HG03066 (cell line): ENCODE measurements around the gene AFF2.

Experiments
- ATAC-seq: cut with Tn5 transposase; IDR thresholded peaks from one replicate; pipeline ENCODE4 v1.9.1; 2021; ENCODE audit warnings: low read depth; ENCODE audit not compliant: unreplicated experiment

Gene AFF2

GRCh38 chrX:148577741-148578140, 77.3 kb downstream of the AFF2 start:
- no peak for ATAC-seq

- ATAC-seq: no peak
Measured at GRCh38 chrX:148580016-148580415, 79.6 kb downstream of the AFF2 start.

DNA sequence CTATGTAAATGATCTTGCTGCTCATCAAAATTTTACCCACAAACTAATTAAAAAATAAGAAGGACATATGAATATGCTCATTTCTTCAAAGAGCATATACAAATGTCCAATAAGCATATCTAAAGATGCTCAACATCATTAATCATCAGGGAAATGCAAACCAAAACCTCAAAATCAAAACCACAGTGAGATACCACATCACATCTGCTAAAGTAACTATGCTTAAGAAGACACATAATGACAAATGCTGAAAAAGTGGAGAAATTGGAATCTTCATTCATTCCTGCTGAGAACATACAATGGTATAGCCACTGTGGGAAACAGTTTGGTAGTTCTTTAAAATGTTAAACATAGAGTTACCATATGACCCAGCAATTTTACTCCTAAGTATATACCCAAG, 81.9 kb downstream of the AFF2 start:
- ATAC-seq: no peak

DNA sequence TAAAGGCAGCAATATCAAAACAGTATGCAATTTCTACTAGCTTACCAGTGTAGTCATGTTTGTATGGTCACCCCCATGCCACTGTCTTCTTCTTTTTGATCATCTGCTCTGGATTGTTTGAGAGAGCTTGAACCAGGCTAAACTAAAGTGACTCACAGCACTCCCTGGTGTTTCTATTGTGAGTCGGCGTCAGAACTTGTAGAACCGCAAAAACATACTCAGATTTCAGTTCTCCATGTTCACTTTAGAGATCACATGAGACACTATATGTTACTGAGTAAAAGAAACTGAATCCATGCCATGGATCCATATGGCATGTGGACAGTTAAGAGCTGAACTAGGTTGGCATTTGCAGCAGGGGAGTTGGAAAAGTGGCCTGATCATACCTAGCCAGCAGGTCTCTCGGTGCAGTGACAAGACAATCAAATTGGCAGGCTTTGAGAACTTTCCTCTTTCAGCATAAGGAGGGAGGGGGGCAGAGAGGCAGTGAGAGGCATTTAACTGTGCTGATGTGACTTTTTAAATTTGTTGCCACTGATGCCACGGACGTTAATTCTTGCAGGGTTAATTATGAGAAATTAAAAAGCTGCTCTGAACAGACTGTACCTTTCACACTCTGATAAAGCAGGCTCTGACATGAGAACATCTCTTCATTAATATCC, 88.4 kb downstream of the AFF2 start:
- ATAC-seq: no peak

GRCh38 chrX:148592595-148592994, 92.2 kb downstream of the AFF2 start:
- ATAC-seq: no peak

DNA sequence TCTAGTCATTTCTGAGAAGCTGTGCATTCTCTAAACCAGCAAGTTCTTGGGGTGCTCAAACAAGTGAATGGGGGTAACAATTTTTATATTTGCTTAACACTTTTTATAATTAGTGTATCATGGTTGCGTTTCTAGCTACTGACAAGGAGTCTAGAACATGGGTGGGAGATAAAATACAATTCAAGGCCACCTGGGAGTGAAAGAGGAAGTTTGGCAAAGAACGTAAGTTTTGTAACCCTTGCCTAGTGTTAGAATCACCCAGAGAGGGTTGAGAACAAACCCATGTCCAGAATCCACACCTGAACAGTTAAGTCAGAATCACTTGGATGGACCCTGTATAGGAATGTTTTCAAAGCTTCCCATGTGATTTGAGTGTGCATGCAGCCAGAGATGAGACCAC, 92.7 kb downstream of the AFF2 start:
- no peak for ATAC-seq

DNA sequence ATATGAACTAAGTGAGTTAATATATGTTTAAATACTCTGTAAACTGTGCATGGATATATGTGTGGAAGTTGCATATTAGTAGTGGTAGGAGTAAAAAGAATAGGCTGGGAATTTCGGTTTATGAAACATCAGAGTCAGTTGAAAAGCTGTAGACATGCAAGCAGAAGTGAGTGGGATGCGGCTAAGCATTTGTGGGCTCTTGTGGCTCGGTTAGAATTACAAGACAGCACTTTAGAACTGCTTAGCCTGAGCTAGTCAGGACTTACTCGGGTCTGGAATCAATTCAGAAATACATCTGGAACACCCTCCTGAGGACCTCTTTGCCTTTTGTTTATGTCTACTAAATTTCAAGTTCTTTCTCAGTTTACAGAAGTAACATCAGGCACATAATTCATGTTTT, 93.6 kb downstream of the AFF2 start:
- ATAC-seq: no peak

DNA sequence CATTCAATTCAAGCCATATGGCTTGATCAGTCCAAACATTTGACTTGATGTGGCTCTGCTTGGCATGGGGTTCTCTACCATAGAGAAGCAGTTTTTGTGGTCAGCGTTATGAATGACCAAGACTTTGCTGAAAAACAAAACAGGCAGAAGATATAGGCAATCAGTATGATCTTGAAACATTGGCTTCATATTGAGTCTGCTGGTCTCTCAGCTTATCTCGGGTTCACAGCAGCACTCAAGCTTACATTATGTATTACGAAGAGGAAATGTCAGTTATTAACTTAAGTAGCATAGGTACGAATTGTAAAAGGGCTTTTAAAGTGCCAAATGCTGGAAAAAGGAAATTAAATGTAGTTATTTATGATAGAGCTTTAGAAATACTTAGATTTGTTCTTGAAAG, 99.0 kb downstream of the AFF2 start:
- ATAC-seq: no peak

- no peak for ATAC-seq
Measured at GRCh38 chrX:148600131-148600530, 99.7 kb downstream of the AFF2 start.

- no peak for ATAC-seq
Measured at GRCh38 chrX:148600581-148600980, 100.2 kb downstream of the AFF2 start.

GRCh38 chrX:148601034-148601433, 100.6 kb downstream of the AFF2 start:
- no peak for ATAC-seq

GRCh38 chrX:148609515-148610327, 109.3 kb downstream of the AFF2 start:
- ATAC-seq: peak; percentile 75

DNA sequence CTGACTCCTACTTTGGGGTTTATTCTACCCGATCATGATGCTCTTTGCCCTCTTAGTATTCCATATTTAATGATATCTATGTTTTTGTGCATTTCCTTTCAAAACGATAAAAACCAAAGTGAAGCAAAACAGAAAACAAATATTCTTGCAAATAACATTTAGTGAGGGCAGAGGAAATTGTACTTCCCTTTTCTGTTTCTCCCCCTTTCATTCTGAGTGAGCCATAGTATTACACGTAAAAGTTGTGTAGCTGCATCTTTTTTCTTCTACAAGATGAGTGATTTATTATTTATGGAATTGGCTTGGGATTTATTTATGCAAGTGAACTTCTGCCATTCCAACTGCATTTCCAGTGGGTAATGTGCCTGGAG, 109.9 kb downstream of the AFF2 start:
- ATAC-seq: peak; percentile 58

- no peak for ATAC-seq
Measured at GRCh38 chrX:148611993-148612392, 111.6 kb downstream of the AFF2 start.

- ATAC-seq: no peak
Measured at GRCh38 chrX:148612431-148612830, 112.0 kb downstream of the AFF2 start.

DNA sequence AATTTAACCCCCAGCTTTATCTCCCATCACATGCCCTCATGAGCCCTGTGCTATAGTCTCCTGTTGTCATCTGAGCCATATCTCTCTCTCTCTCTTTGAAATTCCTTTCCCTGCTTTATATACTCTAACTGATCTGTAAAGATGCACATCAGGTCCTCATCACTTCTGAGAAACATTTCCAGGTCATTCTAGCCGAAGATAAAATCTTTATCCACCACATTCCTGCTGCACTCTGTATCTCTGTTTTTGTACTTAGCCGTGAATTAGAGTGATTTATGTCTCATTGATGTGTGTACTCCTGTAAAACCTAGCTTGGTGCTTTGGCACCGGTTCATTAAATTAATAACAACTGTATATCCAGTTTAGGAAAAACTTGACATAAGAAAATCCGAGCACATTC, 113.2 kb downstream of the AFF2 start:
- no peak for ATAC-seq

DNA sequence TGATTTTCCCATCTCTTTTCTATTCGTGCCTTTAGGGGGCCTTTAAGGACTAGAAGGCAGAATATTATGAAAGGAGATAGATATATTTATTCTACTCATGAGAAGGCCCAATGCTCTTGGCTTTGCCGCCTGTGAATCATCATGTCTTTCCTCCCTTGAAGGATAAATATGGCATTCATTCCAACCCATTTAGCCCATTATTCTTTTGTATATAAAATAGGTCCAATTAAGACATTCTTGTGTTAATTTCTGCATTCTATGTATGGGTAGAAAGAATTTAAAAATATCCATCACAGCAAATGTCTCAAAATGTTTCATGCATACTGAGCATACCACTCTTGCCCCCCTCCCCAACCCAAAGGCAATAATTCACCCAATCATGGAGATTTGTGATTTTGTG, 115.1 kb downstream of the AFF2 start:
- ATAC-seq: no peak

DNA sequence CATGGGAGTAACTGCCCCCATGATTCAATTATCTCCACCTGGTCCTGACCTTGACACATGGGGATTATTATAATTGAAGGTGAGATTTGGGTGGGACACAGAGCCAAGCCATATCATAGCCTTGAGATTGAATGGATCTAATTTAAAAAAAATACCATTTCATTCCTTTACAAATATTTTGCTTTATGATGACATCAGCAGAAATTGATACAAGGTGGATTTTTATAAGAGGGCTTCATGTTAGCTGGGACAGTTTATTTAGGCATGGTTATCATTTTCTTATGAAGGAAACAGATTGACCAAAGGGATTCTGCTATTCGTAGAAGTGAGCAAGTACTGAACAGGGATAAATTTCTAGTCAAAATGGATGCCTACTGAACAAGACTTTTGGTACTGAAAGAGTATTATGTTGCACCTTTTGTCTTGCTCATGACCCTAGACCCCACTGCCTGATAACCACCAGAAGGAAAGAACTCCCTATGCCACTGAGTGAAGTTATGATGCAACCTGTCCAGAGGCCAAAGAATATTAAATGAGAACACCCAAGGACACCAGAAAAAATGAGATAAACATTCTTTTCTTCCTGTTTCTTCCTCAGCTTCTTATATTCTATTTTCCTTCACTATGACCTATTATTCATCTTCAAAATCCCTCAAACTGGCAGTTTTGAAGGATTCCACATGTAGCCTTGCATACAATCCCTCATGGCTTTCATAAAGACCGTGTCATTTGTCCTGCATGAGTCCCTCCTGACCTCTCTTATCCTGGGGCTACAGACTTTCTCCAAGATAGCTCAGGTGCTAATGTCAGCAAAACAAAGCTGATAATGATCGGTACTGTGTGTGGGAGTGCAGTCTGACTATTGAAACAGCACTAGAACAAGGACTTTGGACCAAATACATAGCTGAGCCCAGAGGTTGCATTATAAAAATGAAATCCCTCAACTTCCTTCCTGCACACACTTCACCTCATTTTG, 118.3 kb downstream of the AFF2 start:
- ATAC-seq: no peak

DNA sequence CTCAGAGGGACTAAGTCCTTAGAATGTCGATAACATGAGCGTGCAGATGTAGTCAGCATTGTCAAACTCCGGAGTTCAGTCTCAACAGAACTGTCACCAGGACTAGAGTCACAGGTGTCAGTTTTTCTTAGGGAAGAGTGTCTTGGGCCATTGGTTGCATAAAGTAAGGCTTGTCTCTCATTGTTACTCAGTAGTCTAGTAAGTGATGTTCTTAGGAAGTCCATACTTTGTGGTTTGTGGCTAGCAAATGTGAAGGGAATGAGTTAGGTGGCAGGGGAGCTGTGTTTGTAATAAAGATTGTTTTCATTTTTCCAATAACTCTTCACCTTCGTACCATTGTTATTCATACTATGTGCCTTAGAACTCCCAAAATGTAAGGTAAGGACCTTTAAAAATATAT, 119.6 kb downstream of the AFF2 start:
- no peak for ATAC-seq

DNA sequence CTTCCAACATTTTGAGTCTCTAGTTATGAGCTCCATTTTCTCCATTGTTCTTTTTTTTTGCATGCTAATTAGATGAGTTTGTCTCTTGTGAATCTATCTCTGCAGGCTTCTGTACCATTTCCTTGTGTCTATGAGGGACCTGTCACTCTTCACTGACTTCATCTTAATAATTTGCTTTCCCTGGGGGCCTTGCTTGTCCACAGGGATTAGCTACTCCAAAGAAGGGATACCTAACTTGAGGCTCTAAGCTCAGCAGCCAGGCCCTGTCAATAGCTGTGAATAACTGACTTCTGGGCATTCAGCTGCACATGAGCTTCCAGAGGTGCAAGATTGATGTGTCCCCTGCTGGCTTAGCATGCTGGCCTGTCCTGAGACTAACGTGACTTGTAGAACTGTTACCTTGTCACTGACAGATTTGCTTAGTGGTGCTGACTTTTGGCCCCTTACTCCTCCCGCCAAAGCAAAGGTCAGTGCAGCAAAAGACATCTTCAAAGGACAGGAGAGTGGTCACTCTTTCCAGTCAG, 124.6 kb downstream of the AFF2 start:
- ATAC-seq: no peak

- no peak for ATAC-seq
Measured at GRCh38 chrX:148628621-148629020, 128.2 kb downstream of the AFF2 start.
